Measurements from ENCODE around the gene CDH8.

Gene CDH8

GRCh38 chr16:62033065-62033464 lies 3.2 kb downstream of the CDH8 start:
- DNase-seq: no peak

- no peak for DNase-seq
Measured at GRCh38 chr16:62029947-62030346, 6.3 kb downstream of the CDH8 start.

- no peak for DNase-seq
Measured at GRCh38 chr16:62022688-62023087, 13.6 kb downstream of the CDH8 start.

- no peak for DNase-seq
Measured at GRCh38 chr16:62021161-62021581, 15.1 kb downstream of the CDH8 start.

- no peak for DNase-seq
Measured at GRCh38 chr16:62020681-62021080, 15.6 kb downstream of the CDH8 start.

- no peak for DNase-seq
Measured at GRCh38 chr16:62019851-62020250, 16.4 kb downstream of the CDH8 start.

- no peak for DNase-seq
Measured at GRCh38 chr16:62018301-62019060, 17.8 kb downstream of the CDH8 start.

- DNase-seq: no peak
Measured at GRCh38 chr16:62014319-62014923, 21.8 kb downstream of the CDH8 start.

- DNase-seq: peak in 1 of 2 experiments; percentile 2
Measured at GRCh38 chr16:62010186-62010585, 26.1 kb downstream of the CDH8 start.

- no peak for DNase-seq
Measured at GRCh38 chr16:61998460-61998859, 37.8 kb downstream of the CDH8 start.

- peak in 1 of 2 experiments; percentile 31 for DNase-seq
Measured at GRCh38 chr16:61993108-61993507, 43.1 kb downstream of the CDH8 start.

GRCh38 chr16:61987474-61988012 lies 48.7 kb downstream of the CDH8 start:
- DNase-seq: no peak

GRCh38 chr16:61969077-61969382 lies 67.2 kb downstream of the CDH8 start:
- DNase-seq: no peak

GRCh38 chr16:61968242-61969076 lies 67.8 kb downstream of the CDH8 start:
- DNase-seq: no peak

- DNase-seq: no peak
Measured at GRCh38 chr16:61957075-61957855, 79.0 kb downstream of the CDH8 start.

GRCh38 chr16:61952841-61953240 lies 83.4 kb downstream of the CDH8 start:
- DNase-seq: no peak

GRCh38 chr16:61948414-61948813 lies 87.8 kb downstream of the CDH8 start:
- no peak for DNase-seq

- no peak for DNase-seq
Measured at GRCh38 chr16:61946019-61946418, 90.2 kb downstream of the CDH8 start.

- peak in 1 of 2 experiments; percentile 9 for DNase-seq
Measured at GRCh38 chr16:61945511-61945910, 90.7 kb downstream of the CDH8 start.

- DNase-seq: no peak
Measured at GRCh38 chr16:61944004-61944403, 92.2 kb downstream of the CDH8 start.

GRCh38 chr16:61940611-61941010 lies 95.6 kb downstream of the CDH8 start:
- no peak for DNase-seq

GRCh38 chr16:61937646-61938045 lies 98.6 kb downstream of the CDH8 start:
- no peak for DNase-seq

- DNase-seq: peak in 1 of 2 experiments; percentile 23
Measured at GRCh38 chr16:61936522-61936921, 99.7 kb downstream of the CDH8 start.

All from NCI-H524 (cell line).